HepG2 (cell line): Measurements from ENCODE around the gene FIZ1. TPM values are rescaled to one million over a fixed set of nuclear protein-coding genes. Genes with fewer than 3 reads are reported as not detected.

Experiments
- ARID5B ChIP-seq: IDR thresholded peaks from 2 replicates; pipeline ENCODE4 v1.4.0; 2020; ENCODE audit warnings: mild to moderate bottlenecking, missing genetic modification reagents
- CREB3 ChIP-seq: sonication (generic); formaldehyde crosslinking; IDR thresholded peaks from 2 replicates; pipeline ENCODE4 v1.5.0; 2020; ENCODE audit warnings: missing genetic modification reagents
- KAT7 ChIP-seq: IDR thresholded peaks from 2 replicates; pipeline ENCODE4 v1.6.1; 2018; ENCODE audit warnings: borderline replicate concordance, missing compliant biosample characterization
- MAX ChIP-seq: IDR thresholded peaks from 2 replicates; pipeline ENCODE4 v1.6.1; 2012; ENCODE audit warnings: inconsistent platforms
- NR2C2 ChIP-seq: sonication (generic); formaldehyde crosslinking; IDR thresholded peaks from 2 replicates; pipeline ENCODE4 v1.4.0; 2020; ENCODE audit warnings: missing genetic modification reagents, mild to moderate bottlenecking, moderate library complexity, borderline replicate concordance
- REXO4 ChIP-seq: sonication (generic); formaldehyde crosslinking; IDR thresholded peaks from 2 replicates; pipeline ENCODE4 v1.8.0; 2022; ENCODE audit warnings: missing genetic modification reagents, mild to moderate bottlenecking, borderline replicate concordance
- RXRB ChIP-seq: IDR thresholded peaks from 2 replicates; pipeline ENCODE4 v1.6.1; 2016; ENCODE audit warnings: borderline replicate concordance, missing genetic modification reagents, missing compliant biosample characterization
- SMAD9 ChIP-seq: sonication (generic); formaldehyde crosslinking; IDR thresholded peaks from 2 replicates; pipeline ENCODE4 v1.5.1; 2020; ENCODE audit warnings: mild to moderate bottlenecking, missing genetic modification reagents
- TBL1XR1 ChIP-seq: fragments of 150-350 bp; IDR thresholded peaks from 2 replicates; pipeline ENCODE4 v1.6.1; 2014; ENCODE audit warnings: borderline replicate concordance, low read length; ENCODE audit not compliant: partially characterized antibody
- WIZ ChIP-seq: sonication (generic); formaldehyde crosslinking; IDR thresholded peaks from 2 replicates; pipeline ENCODE4 v1.5.1; 2020; ENCODE audit warnings: mild to moderate bottlenecking, missing genetic modification reagents
- ZC3H4 ChIP-seq: sonication (generic); formaldehyde crosslinking; IDR thresholded peaks from 2 replicates; pipeline ENCODE4 v1.4.0; 2020; ENCODE audit warnings: missing genetic modification reagents, borderline replicate concordance
- ZFP36L1 ChIP-seq: sonication (generic); formaldehyde crosslinking; IDR thresholded peaks from 2 replicates; pipeline ENCODE4 v1.8.0; 2022; ENCODE audit warnings: mild to moderate bottlenecking, missing genetic modification reagents, moderate library complexity
- ZFX ChIP-seq: sonication (generic); formaldehyde crosslinking; IDR thresholded peaks from 2 replicates; pipeline ENCODE4 v1.4.0; 2020; ENCODE audit warnings: mild to moderate bottlenecking, low read depth, missing genetic modification reagents, moderate library complexity
- ZNF143 ChIP-seq: sonication (generic); formaldehyde crosslinking; IDR thresholded peaks from 2 replicates; pipeline ENCODE4 v1.4.0; 2020; ENCODE audit warnings: missing genetic modification reagents
- ZNF3 ChIP-seq: IDR thresholded peaks from 2 replicates; pipeline ENCODE4 v1.7.0; 2017; ENCODE audit warnings: inconsistent platforms
- ZNF430 ChIP-seq: sonication (generic); formaldehyde crosslinking; IDR thresholded peaks from 2 replicates; pipeline ENCODE4 v1.9.0; 2021; ENCODE audit warnings: mild to moderate bottlenecking, missing genetic modification reagents
- ZNF501 ChIP-seq: sonication (generic); formaldehyde crosslinking; IDR thresholded peaks from 2 replicates; pipeline ENCODE4 v1.5.1; 2020; ENCODE audit warnings: mild to moderate bottlenecking, moderate library complexity, missing genetic modification reagents
- ZNF510 ChIP-seq: sonication (generic); formaldehyde crosslinking; IDR thresholded peaks from 2 replicates; pipeline ENCODE4 v1.4.0; 2020; ENCODE audit warnings: low read depth, mild to moderate bottlenecking, missing genetic modification reagents
- ZNF543 ChIP-seq: sonication (generic); formaldehyde crosslinking; IDR thresholded peaks from 2 replicates; pipeline ENCODE4 v1.4.0; 2020; ENCODE audit warnings: mild to moderate bottlenecking, missing genetic modification reagents
- ZNF776 ChIP-seq: sonication (generic); formaldehyde crosslinking; IDR thresholded peaks from 2 replicates; pipeline ENCODE4 v1.4.0; 2020; ENCODE audit warnings: mild to moderate bottlenecking, missing genetic modification reagents
- ZNF784 ChIP-seq: sonication (generic); formaldehyde crosslinking; IDR thresholded peaks from 2 replicates; pipeline ENCODE4 v1.5.1; 2020; ENCODE audit warnings: missing genetic modification reagents, mild to moderate bottlenecking, borderline replicate concordance
- ZNF878 ChIP-seq: sonication (generic); formaldehyde crosslinking; IDR thresholded peaks from 2 replicates; pipeline ENCODE4 v1.8.1; 2023; ENCODE audit warnings: mild to moderate bottlenecking, missing genetic modification reagents, moderate library complexity
- polyA plus RNA-seq, 8 experiments: library from polyadenylated mRNA; depleted of rRNA in 3 of 8; stranded (reverse) in 7 of 8; unstranded in 1 of 8; fragments of >200 nt; fragmentation: Illumina TruSeq in 4 of 8; extraction: Trizol in 4 of 8; gene quantifications; 2 replicates each; pipeline versions ENCODE4 v1.2.1 to v1.2.3, GENCODE V29; 2011 to 2016; ENCODE audit warnings: low read depth in 4 of 8, missing spikeins in 1 of 8, mixed read lengths in 1 of 8; ENCODE audit not compliant: insufficient read depth in 1 of 8
- total RNA-seq, 5 experiments: library from RNA; depleted of rRNA; stranded (reverse); fragments of >200 nt; fragmentation: Illumina TruSeq; extraction: Trizol; gene quantifications; 2 replicates each; pipeline ENCODE4 v1.2.3, GENCODE V29; 2016; ENCODE audit warnings: low read depth in 1 of 5
- TF ChIP-seq, protein P1 (sequence below): IDR thresholded peaks from 2 replicates; pipeline ENCODE4 v1.6.1; 2016; ENCODE audit warnings: low read depth
- TF ChIP-seq, protein P2 (sequence below): sonication (generic); formaldehyde crosslinking; IDR thresholded peaks from 2 replicates; pipeline ENCODE4 v1.4.0; 2020; ENCODE audit warnings: mild to moderate bottlenecking, missing genetic modification reagents

FIZ1 gene
- total and polyA plus RNA-seq, 2 of the 13 experiments (the other 11 are each of a cell fraction or from before 2014, with no cell fraction given) = 3.6 to 5.9 TPM

GRCh38 chr19:55580628-55581144 lies 18.6 kb downstream of the FIZ1 start, which contains the start of gene ZNF579 (continued):
- peak; percentile 79 for TF ChIP-seq ZFX
- TF ChIP-seq ZC3H4 (CRISPR knock-in tag) = no peak
- no peak for TF ChIP-seq ZNF3
- TF ChIP-seq, protein P1, sequence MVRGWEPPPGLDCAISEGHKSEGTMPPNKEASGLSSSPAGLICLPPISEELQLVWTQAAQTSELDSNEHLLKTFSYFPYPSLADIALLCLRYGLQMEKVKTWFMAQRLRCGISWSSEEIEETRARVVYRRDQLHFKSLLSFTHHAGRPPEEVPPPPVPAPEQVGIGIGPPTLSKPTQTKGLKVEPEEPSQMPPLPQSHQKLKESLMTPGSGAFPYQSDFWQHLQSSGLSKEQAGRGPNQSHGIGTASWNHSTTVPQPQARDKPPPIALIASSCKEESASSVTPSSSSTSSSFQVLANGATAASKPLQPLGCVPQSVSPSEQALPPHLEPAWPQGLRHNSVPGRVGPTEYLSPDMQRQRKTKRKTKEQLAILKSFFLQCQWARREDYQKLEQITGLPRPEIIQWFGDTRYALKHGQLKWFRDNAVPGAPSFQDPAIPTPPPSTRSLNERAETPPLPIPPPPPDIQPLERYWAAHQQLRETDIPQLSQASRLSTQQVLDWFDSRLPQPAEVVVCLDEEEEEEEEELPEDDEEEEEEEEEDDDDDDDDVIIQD (CRISPR knock-in tag) = no peak
- TF ChIP-seq ZNF543 (CRISPR knock-in tag) = no peak; the same call in 1 of the 2 replicates
- TF ChIP-seq, protein P2, sequence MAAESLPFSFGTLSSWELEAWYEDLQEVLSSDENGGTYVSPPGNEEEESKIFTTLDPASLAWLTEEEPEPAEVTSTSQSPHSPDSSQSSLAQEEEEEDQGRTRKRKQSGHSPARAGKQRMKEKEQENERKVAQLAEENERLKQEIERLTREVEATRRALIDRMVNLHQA (CRISPR knock-in tag) = no peak
- peak; percentile 73 for TF ChIP-seq MAX
- TF ChIP-seq ZNF430 (CRISPR knock-in tag) = peak; percentile 70
- no peak for TF ChIP-seq WIZ (CRISPR knock-in tag)
- no peak for TF ChIP-seq ZNF510
- TF ChIP-seq ZNF784 (CRISPR knock-in tag) = no peak
- no peak for TF ChIP-seq KAT7 (CRISPR knock-in tag)
- TF ChIP-seq ZNF776 (CRISPR knock-in tag) = no peak
- TF ChIP-seq SMAD9 (CRISPR knock-in tag) = no peak
- TF ChIP-seq ZNF878 (CRISPR knock-in tag) = no peak
- no peak for TF ChIP-seq ZFP36L1 (CRISPR knock-in tag)
- no peak for TF ChIP-seq ZNF143 (CRISPR knock-in tag)
- peak; percentile 68; the same call in 1 of the 2 replicates for TF ChIP-seq NR2C2
- TF ChIP-seq REXO4 = no peak
- TF ChIP-seq ZNF501 = no peak
- TF ChIP-seq TBL1XR1 = no peak
- TF ChIP-seq RXRB = 0 out of 2 replicates have a peak, but pooled peaks have one; percentile 24
- peak; percentile 24; the same call in 1 of the 2 replicates for TF ChIP-seq ARID5B (CRISPR knock-in tag)
- TF ChIP-seq CREB3 = no peak
